GM19351 (cell line): ENCODE results near the gene CMTM4.
"Not testable (repeated sequence)": the region's sequence is repeated elsewhere in the genome, so short reads cannot be mapped to it uniquely, and the experiment has no call there.

Source experiments
- ATAC-seq: cut with Tn5 transposase; IDR thresholded peaks from one replicate; pipeline ENCODE4 v1.9.1; 2021; ENCODE audit warnings: mild to moderate bottlenecking, moderate library complexity; ENCODE audit not compliant: unreplicated experiment

CMTM4 gene

DNA sequence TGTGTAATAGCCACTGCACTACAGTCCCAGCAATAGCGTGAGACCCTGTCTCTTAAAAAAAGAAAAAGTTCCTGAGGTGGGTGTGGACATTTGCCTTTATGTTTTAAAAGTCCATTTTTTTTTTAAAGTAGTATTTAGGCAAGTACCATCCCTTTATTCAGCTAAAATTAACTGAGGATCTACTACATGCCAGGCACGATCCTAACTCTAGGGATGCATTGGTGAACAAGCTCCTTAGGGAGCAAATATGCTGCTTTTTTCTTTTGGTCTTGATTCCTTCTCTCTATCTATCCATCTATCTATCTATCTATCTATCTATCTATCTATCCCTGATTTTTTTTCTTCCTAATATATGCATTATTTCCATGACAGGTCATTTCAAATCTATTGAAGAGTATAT, 47.4 kb downstream of the CMTM4 start:
- no peak for ATAC-seq

DNA sequence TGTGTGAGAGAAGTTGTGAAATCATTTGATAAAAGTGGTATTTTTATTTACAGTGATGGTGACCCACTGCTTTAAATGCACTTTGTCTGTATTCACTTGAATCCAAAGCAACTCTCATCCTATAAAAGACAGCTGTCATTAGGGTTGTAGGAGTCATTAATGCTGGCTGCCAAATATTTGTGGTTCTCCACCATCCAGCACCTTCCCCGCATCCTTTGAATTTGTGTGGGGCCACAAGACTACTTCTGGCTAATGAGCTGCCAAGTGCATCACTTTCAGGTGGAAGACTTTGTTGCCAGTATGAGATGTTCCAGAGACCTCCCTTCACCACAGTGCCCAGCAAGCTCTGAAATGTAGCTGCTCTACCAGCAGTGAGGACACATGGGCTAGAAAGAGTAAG, 48.7 kb downstream of the CMTM4 start:
- no peak for ATAC-seq

DNA sequence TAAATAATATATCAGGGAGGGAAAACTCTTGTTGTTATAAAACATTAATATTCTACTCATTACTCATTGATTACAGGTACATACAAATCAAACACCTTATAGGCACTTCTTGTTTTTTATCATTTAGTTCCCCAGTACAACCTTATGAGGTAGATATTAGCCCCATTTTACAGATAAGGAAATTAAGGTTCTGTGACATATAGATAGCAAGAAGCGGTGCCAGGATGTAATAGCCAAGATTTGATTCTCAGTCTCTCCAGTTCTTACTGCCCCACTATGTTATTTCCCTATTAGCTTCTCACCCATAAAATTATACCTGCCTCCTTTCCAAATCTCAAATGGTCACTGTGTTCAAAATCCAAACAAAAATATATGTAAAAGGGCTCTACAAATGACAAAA, 55.2 kb downstream of the CMTM4 start:
- ATAC-seq = no peak

DNA sequence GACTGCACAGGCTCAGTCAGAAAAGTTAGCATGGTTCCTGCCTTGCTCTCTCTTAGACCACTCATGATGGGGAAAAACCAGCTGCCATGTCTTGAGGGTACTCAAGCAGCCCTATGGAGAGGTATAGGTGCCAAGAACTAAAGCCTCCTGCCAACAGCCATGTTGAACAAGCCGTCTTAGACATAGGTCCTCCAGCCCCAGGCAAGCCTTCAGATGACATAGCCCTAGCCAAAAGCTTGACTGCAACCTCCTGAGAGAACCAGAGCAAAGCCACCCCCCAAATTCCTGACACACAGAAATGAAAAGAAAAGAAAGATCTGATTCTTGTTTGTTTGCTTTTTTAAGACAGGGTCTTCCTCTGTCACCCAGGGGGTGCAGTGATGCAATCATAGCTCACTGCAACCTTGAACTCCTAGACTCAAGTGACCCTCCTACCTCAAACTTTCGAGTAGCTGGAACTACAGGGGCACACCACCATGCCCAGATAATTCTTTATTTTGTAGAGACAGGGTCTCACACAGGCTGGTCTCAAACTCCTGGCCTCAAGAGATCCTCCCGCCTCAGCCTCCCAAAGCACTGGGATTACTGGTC, 55.7 kb downstream of the CMTM4 start:
- ATAC-seq = no peak

DNA sequence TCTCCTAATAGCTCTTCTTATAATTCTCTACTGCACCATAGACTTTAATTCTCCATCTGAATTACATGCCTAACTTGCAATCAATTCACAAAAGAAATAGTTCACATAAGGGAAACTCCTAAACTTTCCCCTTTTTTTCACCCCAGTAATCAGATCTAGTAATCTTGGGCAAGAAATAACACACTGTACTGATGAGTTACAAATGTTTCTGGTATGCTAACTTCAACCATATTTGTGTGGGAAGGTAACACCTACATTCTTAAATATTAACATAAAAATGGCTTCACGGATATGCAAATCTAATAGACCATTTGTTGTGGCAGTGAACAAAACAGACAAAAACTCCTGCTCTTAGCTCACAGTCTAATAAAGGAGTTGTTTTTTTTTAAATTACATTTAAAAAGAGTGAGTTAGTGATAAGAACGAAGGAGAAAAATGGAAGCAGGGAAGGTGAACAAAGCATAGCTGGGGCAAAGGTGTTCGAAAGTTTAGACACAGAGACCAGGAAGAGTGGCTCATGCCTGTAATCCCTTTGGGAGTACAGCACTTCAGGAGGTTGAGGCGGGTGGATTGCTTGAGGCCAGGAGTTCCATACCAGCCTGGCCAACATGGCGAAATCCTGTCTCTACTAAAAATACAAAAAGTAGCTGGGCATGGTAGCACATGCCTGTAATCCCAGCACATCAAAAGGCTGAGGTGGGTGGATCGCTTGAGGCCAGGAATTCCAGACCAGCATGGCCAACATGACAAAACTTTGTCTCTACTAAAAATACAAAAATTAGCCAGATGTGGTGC, 57.3 kb downstream of the CMTM4 start:
- no peak for ATAC-seq

DNA sequence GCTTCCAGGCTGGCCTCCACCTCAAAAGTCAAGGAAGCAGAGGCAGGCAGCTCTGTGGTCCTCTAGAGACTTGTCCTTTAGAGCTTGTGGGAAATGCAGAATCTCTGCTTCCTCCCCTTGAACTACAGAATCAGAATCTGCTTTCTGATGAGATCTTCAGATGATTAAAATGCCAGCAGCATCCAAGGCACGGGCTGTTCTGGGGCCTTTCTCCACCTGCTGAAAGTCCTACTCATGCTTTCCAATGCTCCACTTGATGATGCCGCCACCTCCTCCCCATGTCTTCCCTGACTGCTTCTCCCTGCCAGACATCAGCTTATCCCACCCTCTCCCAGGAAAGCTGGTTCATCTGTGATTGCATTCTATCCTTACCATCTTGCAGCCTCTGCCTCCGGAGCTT, 58.7 kb downstream of the CMTM4 start:
- ATAC-seq = no peak

DNA sequence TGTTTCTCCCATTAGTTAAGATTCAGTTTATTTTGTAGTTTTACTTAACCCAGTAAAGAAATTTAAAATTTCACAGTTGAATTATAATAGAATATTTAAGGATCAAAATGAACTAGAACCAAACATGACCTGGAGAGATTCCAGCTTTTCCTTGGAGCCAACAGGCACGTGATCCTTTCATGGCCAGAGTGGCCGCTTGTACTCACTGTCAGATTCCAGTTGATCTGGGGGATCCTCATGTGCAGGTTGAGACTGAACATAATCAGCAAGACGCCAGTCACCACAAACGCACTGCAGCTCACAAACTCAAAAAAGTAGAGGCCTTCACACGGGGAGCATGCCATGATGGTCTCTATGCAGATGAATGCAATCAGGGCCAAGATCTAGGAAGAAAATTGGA, 60.3 kb downstream of the CMTM4 start:
- ATAC-seq = no peak

DNA sequence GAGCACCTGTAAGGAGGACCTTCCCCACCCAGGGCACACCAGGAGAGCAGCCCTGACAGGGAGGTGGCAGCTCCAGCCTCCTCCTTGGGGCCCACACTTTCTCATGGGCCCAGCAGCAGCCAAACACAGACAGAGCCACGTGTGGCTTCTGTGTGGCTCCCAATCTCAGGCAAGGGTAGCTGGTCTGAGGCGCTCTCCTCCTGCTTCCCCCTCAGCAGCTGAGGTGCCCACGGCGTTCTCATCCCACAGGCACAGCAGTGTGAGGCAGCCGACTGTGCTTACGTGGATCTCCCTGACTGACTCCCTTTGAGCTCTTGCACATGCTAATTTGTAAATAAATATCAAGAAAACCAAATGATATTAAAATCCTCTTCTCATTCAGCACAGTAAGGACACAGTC, 61.1 kb downstream of the CMTM4 start:
- no peak for ATAC-seq

DNA sequence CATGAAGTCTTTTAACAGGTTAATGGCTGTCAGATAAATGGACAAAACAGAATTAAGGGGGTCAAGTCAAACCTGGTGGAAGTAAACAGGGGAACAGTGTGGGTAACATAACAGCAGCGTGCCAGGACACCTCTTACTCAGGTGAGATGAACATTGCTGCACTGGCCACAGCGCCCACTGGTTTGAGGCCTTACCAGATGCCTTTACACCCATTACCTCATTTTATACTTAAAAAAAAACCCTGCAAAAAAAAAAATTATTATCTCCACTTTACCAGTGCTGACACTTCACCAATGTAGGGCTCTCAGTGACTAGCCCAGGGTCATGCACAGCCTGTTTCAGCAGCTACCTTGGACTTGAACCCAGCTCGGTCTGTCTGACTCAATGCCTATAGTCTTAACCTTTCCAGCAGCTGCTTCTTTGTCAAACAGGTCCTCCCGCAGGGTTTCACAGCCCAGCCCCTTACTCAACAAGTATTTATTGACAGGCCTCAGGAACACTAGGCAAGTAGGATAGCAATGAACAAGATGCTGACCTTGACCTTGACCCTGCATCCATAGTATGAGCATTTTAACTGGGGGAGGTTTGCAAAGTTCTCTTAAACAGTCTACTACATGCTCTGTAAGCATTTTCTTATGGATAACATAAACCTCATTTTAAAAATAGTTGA, 61.9 kb downstream of the CMTM4 start:
- no peak for ATAC-seq

DNA sequence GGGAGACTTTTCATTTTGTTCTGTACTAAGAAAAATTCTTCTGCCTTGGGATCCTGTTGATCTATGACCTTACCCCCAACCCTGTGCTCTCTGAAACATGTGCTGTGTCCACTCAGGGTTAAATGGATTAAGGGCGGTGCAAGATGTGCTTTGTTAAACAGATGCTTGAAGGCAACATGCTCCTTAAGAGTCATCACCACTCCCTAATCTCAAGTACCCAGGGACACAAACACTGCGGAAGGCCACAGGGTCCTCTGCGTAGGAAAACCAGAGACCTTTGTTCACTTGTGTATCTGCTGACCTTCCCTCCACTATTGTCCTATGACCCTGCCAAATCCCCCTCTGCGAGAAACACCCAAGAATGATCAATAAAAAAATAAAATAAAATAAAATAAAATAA, 65.0 kb downstream of the CMTM4 start:
- ATAC-seq = not testable (repeated sequence)

DNA sequence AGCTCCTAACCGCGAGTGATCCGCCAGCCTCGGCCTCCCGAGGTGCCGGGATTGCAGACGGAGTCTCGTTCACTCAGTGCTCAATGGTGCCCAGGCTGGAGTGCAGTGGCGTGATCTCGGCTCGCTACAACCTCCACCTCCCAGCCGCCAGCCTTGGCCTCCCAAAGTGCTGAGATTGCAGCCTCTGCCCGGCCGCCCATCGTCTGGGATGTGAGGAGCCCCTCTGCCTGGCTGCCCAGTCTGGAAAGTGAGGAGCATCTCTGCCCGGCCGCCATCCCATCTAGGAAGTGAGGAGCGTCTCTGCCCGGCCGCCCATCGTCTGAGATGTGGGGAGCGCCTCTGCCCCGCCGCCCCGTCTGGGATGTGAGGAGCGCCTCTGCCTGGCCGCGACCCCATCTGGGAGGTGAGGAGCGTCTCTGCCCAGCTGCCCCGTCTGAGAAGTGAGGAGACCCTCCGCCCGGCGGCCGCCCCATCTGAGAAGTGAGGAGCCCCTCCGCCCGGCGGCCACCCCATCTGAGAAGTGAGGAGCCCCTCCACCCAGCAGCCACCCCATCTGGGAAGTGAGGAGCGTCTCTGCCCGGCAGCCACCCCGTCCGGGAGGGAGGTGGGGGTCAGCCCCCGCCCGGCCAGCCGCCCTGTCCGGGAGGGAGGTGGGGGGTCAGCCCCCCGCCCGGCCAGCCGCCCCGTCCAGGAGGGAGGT, 65.8 kb downstream of the CMTM4 start:
- not testable (repeated sequence) for ATAC-seq

DNA sequence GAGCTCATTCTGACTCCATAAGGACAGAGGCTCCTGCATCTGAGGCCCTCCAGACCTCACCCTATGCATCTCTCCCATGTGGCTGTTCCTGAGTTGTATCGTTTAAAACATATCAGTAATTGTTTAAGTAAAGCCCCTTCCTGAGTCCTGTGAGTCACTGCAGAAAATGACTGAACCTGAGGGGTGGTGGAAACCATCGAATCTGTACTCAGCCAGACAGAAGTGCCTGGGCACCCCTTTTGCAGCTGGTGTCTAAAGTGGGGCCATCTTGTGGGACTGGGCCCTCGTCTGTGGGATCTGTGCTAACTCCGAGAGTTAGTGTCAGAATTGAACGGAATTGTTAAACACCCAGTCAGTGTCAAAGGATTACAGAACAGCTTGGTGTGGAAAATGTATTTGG, 66.7 kb downstream of the CMTM4 start:
- ATAC-seq = no peak

DNA sequence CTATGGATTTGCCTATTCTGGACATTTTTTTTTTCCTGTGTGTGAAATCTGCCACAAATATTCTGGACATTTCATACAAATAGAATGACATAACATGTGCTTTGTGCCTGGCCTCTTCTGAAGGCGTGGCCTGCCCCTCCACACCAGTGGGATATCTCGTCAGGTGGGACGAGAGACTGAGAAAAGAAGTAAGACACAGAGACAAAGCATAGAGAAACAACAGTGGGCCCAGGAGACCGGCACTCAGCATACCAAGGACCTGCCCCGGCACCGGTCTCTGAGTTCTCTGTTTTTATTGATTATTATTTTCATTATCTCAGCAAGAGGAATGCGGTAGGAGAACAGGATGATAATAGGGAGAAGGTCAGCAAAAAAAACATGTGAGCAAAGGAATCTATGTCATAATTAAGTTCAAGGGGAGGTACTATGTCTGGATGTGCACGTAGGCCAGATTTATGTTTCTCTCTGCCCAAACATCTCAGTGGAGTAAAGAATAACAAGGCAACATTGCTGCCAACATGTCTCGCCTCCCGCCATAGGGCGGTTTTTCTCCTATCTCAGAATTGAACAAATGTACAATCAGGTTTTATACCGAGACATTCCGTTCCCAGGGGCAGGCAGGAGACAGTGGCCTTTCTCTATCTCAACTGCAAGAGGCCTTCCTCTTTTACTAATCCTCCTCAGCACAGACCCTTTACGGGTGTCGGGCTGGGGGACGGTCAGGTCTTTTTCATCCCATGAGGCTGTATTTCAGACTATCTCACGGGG, 68.7 kb downstream of the CMTM4 start:
- ATAC-seq = not testable (repeated sequence)

DNA sequence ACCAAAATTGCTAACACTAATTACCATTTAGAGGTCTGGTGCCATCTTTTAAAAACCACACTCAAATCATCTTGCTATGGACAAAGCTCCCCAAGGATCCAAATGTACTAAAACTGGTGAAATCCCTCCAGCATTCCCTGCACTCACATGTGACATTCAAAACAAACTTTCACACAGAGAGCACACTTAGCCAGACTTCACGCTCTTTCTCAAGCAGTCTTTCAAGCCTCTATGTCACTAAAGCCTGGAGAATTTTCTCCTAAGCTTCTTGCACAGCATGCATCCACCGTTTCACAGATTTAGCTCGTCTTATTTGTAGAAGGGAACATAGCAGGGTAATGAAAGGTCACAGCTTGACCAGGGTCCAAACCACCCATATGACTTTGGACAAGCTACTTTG, 72.8 kb downstream of the CMTM4 start:
- ATAC-seq = no peak

DNA sequence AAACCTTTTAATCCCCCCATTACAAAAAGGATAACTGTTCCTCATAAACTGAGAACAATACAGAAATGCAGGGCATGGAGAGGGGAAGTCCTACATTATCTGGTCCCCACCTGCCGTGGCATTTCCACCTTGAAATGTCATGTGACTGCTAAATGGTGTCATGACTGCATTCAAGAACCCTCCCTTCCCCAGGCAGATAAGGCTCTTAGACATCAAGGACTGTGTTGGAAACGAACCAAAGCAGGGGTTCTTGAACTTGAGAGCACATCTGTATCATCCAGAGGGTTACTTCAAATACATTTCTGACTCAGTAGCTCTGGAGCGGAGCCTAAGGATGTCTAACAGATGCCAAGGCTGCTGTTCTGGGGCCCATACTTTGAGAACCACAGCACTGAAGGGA, 73.7 kb downstream of the CMTM4 start:
- ATAC-seq = no peak

DNA sequence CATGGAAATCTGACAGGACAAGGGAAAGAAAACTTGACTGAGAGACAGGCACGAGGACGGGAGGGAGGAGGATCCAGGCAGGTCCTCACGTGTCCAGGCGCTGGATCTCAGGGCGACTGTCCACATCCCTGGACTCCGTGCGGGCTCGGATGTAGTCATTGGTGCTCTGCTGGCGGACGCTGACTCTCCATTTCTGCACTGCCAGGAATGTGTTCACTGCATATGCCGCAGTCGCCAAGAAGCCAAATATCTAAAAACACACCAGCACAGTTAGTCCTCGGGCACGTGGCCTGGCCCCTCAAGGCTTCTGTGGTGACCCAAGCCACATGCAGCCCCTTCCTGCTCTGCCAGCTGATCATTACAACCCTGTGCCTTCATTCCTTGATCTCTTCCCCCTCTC, 74.6 kb downstream of the CMTM4 start:
- ATAC-seq = no peak

DNA sequence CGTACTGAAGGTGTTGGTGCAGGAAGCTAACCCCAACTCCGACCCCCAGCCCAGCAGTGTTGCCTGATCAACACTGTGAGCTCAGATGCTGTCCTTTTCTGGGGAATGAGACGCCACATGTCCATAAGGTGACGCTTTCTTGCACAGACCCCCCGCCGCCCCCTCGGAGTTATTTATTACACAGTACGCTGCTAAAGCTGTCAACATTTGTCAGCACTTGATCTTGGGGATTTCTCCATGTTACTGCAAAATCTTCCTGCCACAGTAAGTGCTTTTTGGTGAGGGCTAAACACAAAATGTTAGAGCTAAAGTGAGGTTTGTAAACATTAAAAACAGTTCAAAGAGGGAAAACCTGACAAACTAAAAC, 76.1 kb downstream of the CMTM4 start:
- ATAC-seq = no peak

DNA sequence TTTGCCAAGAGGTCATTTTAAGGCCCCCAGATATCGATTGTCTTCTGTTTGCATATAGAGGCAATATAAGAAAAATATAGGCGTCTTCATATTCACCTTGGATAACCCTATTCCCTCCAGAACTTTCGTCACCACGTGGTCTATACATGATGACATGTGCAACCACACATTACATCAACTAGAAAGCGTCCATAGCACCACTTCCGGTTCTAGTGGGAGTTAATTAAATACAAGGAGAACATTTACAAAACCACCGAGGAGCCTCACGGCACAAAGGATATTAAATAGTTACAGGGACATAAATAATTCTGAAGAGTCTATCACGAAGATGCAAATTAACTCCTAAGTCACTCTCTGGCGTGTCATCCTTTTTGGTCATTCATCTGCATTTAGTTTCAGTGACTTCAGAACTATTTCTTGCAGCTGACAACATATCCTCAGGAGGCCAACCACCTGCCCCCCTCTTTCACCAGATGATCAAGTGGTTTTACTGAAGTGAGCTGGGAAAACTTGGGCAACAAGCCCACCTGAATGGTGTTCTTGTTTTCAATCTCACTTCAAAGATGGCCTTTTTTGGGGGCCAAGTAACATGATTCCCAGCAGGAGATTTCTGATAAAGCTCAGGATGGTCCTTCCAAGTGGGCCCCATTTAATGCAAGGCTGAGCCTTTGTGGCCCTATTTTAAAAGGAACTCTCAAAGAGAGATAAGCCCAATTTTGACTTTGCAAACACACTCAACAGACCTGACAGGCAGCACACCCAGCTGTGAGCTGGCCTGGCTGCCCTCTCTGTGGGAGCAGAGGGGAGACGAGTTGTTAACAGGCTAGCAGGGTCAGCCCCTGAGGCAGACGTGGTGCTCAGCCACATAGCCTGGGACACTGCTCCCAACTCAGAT, 76.8 kb downstream of the CMTM4 start:
- peak; percentile 57 for ATAC-seq

DNA sequence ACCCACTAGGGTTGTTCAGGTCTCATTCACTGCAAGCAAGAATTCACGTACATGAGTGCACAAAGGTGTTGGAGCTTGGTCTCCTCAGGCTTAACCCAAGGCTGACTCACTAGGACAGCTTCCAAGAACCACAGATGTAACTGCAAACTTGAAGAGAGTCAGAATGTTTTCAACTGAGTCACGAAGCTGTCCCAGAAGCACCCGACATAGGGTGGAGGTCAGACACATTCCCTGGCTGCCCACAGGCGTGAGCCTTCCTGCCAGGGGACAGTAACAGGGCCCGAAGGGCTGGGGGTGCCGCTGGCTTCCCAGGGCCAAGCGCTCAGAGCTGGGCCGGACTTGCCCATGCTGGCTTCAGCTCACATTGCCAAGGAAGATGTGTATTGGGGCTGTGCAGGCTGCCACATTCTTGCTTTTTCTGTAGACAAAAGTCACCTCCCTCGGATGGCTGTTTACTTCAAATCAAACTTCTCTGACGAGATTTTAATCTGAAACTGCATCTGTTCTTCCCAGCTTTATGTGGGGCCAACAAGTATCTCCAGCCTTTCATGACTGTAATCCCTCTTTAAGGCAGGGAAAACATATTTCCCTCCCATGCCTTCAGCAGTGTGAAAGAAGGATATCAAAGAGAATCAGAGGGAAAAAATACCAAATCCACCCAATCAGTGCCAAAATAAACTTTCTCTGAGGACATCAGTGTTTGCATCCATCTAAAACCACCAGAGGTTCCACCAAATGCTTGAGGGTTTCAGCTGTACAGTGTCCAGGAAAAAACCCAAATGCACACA, 77.8 kb downstream of the CMTM4 start:
- no peak for ATAC-seq
